Esophagus squamous epithelium (tissue), 5 donors: Measurements from ENCODE around the gene S100A3. TPM values are rescaled to one million over a fixed set of nuclear protein-coding genes. Genes with fewer than 3 reads are reported as not detected.

Experiments
- DNase-seq: peaks from one replicate; lab custom pipeline; 2025; lab: John Stamatoyannopoulos, UW
- H3K27ac ChIP-seq, 4 donors: fragments of 200-600 bp; sonication (generic); one replicate each; pipeline ENCODE4 v1.5.1; 2016 to 2019; ENCODE audit warnings: mild to moderate bottlenecking in 1 of 4
- H3K27me3 ChIP-seq, 4 donors: fragments of 200-600 bp; sonication (generic); 1 replicate in 3 of 4; 2 replicates in 1 of 4; pipeline versions ENCODE4 v1.5.1 to v1.6.0; 2017 to 2021; ENCODE audit warnings: antibody characterized with exemption in 1 of 4
- H3K36me3 ChIP-seq, 3 donors: fragments of 200-600 bp; sonication (generic); one replicate each; pipeline ENCODE4 v1.5.1; 2016 to 2019
- H3K4me1 ChIP-seq, 3 donors: fragments of 200-600 bp; sonication (generic); one replicate each; pipeline ENCODE4 v1.5.1; 2017 to 2019
- H3K4me3 ChIP-seq, 4 donors: fragments of 200-600 bp; sonication (generic); 1 replicate in 3 of 4; 2 replicates in 1 of 4; pipeline ENCODE4 v1.5.1; 2016 to 2019; ENCODE audit warnings: mild to moderate bottlenecking in 2 of 4, moderate library complexity in 1 of 4
- H3K9me3 ChIP-seq, 3 donors: fragments of 200-600 bp; sonication (generic); one replicate each; pipeline ENCODE4 v1.5.1; 2016 to 2019
- POLR2A ChIP-seq, 4 donors: fragments of 450-650 bp; IDR thresholded peaks; one replicate each; pipeline ENCODE4 v1.6.1; 2017; ENCODE audit warnings: antibody characterized with exemption in 4 of 4, mild to moderate bottlenecking in 4 of 4, moderate library complexity in 3 of 4
- WGBS, 2 donors: methylation state at CpG; one replicate each; pipeline ENCODE4 v1.1.5; 2018; 5-methylcytosine and 5-hydroxymethylcytosine counted together
- intact Hi-C: fragments of 100-400 bp; cut with DNase I; formaldehyde crosslinking; loops from one replicate; pipeline ENCODE4 v1.15.0; 2022
- total RNA-seq, 4 donors: library from RNA; depleted of rRNA; stranded (reverse); fragments of >200 nt; gene quantifications; one replicate each; pipeline ENCODE4 v1.1.0, GENCODE V29; 2016
- TF ChIP-seq, protein P1 (sequence below), 6 experiments: fragments of 450-650 bp in 4 of 6; fragments of 200-600 bp in 2 of 6; sonication (generic) in 2 of 6; IDR thresholded peaks; one replicate each; pipeline ENCODE4 v1.5.1; 2016 to 2019; ENCODE audit warnings: antibody characterized with exemption in 6 of 6, mild to moderate bottlenecking in 4 of 6, moderate library complexity in 4 of 6
- donor health status: DM: yes; HTN: yes; CAD: no.

Gene S100A3
- total RNA-seq, 4 donors from 2014 or later, result 1.2 to 16.5 (median 9.2) TPM

DNA sequence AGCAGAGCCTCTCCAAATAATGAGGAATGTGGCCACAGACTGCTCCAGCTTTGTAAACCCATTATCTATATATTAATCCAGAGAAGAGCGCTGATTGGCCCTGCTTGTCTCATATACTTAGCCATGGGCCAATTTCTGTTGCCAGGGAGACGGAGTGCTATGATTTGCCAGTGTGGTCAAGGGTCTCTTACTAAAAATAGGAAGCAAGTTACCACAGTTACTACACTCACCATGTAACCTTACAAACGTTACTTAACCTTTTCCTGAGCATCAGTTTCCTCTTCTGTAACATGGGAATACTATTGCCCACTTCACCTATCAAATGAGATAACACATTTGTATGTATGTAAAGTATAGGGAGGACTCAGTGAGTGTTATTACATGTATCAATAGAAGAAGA lies 24.3 kb upstream of the S100A3 start:
- TF ChIP-seq, protein P1, sequence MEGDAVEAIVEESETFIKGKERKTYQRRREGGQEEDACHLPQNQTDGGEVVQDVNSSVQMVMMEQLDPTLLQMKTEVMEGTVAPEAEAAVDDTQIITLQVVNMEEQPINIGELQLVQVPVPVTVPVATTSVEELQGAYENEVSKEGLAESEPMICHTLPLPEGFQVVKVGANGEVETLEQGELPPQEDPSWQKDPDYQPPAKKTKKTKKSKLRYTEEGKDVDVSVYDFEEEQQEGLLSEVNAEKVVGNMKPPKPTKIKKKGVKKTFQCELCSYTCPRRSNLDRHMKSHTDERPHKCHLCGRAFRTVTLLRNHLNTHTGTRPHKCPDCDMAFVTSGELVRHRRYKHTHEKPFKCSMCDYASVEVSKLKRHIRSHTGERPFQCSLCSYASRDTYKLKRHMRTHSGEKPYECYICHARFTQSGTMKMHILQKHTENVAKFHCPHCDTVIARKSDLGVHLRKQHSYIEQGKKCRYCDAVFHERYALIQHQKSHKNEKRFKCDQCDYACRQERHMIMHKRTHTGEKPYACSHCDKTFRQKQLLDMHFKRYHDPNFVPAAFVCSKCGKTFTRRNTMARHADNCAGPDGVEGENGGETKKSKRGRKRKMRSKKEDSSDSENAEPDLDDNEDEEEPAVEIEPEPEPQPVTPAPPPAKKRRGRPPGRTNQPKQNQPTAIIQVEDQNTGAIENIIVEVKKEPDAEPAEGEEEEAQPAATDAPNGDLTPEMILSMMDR (IDR thresholded peaks at IDR 0.05), result no peak
- TF ChIP-seq POLR2A (IDR thresholded peaks at IDR 0.05), result no peak
- 65 to 69% methylated on average over 3 of the region's 3 CpGs for WGBS, 2 donors
- H3K36me3 ChIP-seq, result no peaks in the 10 kb centered on the region
- peaks cover 19 to 76% (median 46%) of the 10 kb centered on the region in 3 donors for H3K4me1 ChIP-seq
- H3K4me3 ChIP-seq, result no peak overlapping the region
- intact Hi-C loops, result no loop called here
- peak overlapping the region; percentile 77 to 85 (median 80) for H3K27ac ChIP-seq
- DNase-seq, result no peak
- H3K27me3 ChIP-seq, result no peaks in the 10 kb centered on the region
- no peaks in the 10 kb centered on the region for H3K9me3 ChIP-seq

DNA sequence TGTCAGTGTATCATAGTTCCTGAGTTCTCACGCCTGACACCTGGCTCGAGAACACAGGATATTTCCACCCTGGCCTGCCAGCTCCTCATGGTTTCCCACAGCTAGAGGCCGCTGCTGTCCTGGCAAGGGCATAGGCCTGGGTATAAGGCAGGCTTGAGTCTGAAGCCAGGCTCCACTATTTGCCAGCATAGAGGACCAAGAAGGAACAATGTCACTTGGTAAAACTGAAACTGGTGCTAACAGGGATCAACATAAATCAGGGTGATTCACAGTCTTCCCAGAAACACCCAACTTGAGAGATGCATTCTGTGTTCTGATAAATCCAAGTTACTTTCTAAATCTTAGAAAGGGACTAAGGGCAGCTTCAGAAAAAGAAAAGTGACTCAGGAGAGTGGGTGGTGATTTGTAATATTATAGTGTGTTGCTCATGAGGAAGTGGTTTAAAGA lies 23.5 kb upstream of the S100A3 start:
- Histone ChIP-seq H3K4me3 (no peak overlapping the region), H3K4me1 (peaks cover 26 to 76% (median 46%) of the 10 kb centered on the region in 3 donors), H3K36me3 (no peaks in the 10 kb centered on the region), H3K27me3 (no peaks in the 10 kb centered on the region), H3K9me3 (no peaks in the 10 kb centered on the region), H3K27ac (peak overlapping the region; percentile 77 to 85 (median 80))
- intact Hi-C loops, result no loop called here
- no peak for DNase-seq
- 0 to 9% methylated on average over 2 to 3 of the region's 3 CpGs for WGBS, 2 donors
- TF ChIP-seq POLR2A (IDR thresholded peaks at IDR 0.05), result no peak
- TF ChIP-seq, protein P1 (IDR thresholded peaks at IDR 0.05), result peak; percentile 68 to 95 (median 90)

DNA sequence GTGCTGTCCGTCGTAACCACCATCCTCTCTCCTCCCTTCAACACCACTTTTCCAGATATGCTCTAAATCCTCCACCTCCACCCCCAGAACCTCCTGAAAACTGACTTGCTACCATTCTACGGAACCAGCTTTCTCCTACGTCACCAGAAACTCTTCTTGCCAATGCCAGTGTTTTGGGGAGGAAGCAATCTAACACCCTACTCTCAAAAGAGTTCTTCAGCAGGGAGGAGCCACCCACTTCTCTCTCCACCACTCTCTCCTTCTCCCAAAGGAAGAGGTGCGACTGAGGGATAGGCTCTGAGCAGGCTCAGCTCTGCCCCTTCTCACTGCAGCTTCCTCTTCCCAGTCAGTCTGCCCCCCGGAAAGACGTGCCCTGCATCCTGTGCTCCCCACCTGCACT lies 22.6 kb upstream of the S100A3 start:
- Histone ChIP-seq H3K27ac (peak overlapping the region; percentile 77 to 85 (median 80)), H3K4me1 (peaks cover 34 to 76% (median 48%) of the 10 kb centered on the region in 3 donors), H3K4me3 (no peak overlapping the region), H3K27me3 (no peaks in the 10 kb centered on the region), H3K9me3 (no peaks in the 10 kb centered on the region), H3K36me3 (no peaks in the 10 kb centered on the region)
- WGBS, 2 donors, result 70 to 86% methylated on average over 4 to 7 of the region's 7 CpGs
- TF ChIP-seq, protein P1 (IDR thresholded peaks at IDR 0.05), result no peak
- DNase-seq, result no peak
- intact Hi-C loops, result no loop called here

DNA sequence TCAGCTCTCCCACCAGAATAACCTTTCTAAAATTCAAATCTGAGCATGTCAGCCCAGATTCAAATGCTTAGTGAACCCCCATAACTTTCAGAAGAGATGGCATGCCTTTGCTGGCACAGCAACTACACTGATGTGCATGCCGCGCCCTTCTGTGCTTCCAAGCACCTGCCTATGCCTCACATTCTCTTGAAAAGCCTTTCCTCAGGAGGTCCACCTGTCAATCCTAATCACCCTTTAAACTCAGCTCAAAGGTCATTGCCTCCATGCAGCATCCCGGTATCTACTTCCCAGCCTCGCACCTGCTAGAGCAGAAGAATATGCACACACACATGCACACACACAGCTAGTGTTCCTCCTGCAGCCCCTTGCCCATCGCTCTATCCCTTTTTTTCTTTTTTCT lies 21.8 kb upstream of the S100A3 start:
- no peak overlapping the region for H3K4me3 ChIP-seq
- no peaks in the 10 kb centered on the region for H3K36me3 ChIP-seq
- H3K27me3 ChIP-seq, result no peaks in the 10 kb centered on the region
- H3K27ac ChIP-seq, result no peak overlapping the region
- 89% methylated on average over 5 of the region's 5 CpGs for WGBS, 2 donors
- H3K9me3 ChIP-seq, result no peaks in the 10 kb centered on the region
- intact Hi-C loops, result no loop called here
- TF ChIP-seq, protein P1 (IDR thresholded peaks at IDR 0.05), result no peak
- TF ChIP-seq POLR2A (IDR thresholded peaks at IDR 0.05), result no peak
- H3K4me1 ChIP-seq, result peaks cover 43 to 76% (median 52%) of the 10 kb centered on the region in 3 donors
- DNase-seq, result no peak

DNA sequence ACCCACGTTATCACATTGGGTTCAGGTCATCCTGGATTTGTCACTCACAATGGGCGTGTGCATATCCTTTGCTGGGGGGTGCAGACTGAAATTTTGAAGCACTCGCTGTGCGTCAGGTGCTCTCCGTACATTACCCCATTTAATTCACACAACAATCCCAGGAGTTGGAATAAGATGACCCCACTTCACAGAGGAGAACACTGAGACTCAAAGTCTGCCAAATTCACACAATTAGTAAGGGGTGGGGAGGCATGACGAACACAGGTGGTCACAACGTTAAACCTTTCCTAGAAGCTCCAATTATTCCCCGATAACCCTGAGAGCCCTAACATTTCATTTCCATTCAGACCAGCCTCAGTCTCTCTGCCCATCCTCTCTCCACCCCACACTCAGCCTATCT lies 20.4 kb upstream of the S100A3 start:
- Histone ChIP-seq H3K4me1 (peaks cover 49 to 75% (median 57%) of the 10 kb centered on the region in 3 donors), H3K27me3 (no peaks in the 10 kb centered on the region), H3K27ac (no peak overlapping the region), H3K9me3 (no peaks in the 10 kb centered on the region), H3K36me3 (no peaks in the 10 kb centered on the region), H3K4me3 (no peak overlapping the region)
- 88% methylated on average over 8 of the region's 8 CpGs for WGBS, 2 donors
- intact Hi-C loops, result loop anchor here (2.0 to 10.0 kb wide), 2 partner anchors 35 to 55 kb away; partner anchors contain the start of gene S100A6
- TF ChIP-seq POLR2A (IDR thresholded peaks at IDR 0.05), result no peak
- TF ChIP-seq, protein P1 (IDR thresholded peaks at IDR 0.05), result no peak
- DNase-seq, result no peak
